GM06990 (cell line): Measurements from ENCODE around the gene ENO2.

Source experiments
- DNase-seq: peaks from one replicate; pipeline ENCODE4 v3.0.0-alpha.2; 2011; ENCODE audit not compliant: insufficient read length; ENCODE audit errors: extremely low read depth
- H3K27me3 ChIP-seq: replicated peaks from 2 replicates; pipeline ENCODE4 v1.6.0; 2011; ENCODE audit warnings: low read length; ENCODE audit not compliant: control insufficient read depth, insufficient read depth
- H3K36me3 ChIP-seq: 2 replicates; pipeline ENCODE4 v1.5.1; 2011; ENCODE audit warnings: low read length; ENCODE audit not compliant: control insufficient read depth, insufficient read depth
- H3K4me3 ChIP-seq: replicated peaks from 2 replicates; pipeline ENCODE4 v1.5.1; 2011; ENCODE audit warnings: low read depth, mild to moderate bottlenecking, control low read depth, low read length
- TF ChIP-seq, protein P1 (sequence below): IDR thresholded peaks from 2 replicates; pipeline ENCODE4 v1.5.1; 2011; ENCODE audit warnings: low read length, control low read depth, mild to moderate bottlenecking, inconsistent platforms; ENCODE audit not compliant: insufficient read depth, poor library complexity, severe bottlenecking

Gene ENO2

DNA sequence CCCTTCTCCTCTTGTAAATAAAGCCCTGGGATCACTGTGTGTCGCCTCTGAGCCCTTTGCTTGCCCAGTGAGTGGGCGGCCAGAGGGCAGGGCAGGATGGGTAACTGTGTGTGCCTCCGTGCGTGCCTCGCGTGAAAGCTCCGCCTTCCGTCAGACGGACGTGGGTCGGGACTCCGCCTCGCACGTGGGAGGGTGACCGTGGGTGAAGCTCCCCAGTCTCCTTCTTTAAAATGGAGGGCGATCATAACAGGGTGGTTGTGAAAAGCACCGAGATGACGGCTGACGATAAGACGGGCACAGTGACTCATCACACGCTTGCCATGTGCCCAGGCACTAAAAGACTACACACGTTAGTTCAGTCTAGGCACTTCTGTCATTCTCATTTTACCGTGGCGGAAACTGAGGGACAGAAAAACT is 46.9 kb downstream of the ENO2 start:
- TF ChIP-seq, protein P1, sequence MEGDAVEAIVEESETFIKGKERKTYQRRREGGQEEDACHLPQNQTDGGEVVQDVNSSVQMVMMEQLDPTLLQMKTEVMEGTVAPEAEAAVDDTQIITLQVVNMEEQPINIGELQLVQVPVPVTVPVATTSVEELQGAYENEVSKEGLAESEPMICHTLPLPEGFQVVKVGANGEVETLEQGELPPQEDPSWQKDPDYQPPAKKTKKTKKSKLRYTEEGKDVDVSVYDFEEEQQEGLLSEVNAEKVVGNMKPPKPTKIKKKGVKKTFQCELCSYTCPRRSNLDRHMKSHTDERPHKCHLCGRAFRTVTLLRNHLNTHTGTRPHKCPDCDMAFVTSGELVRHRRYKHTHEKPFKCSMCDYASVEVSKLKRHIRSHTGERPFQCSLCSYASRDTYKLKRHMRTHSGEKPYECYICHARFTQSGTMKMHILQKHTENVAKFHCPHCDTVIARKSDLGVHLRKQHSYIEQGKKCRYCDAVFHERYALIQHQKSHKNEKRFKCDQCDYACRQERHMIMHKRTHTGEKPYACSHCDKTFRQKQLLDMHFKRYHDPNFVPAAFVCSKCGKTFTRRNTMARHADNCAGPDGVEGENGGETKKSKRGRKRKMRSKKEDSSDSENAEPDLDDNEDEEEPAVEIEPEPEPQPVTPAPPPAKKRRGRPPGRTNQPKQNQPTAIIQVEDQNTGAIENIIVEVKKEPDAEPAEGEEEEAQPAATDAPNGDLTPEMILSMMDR = no peak

DNA sequence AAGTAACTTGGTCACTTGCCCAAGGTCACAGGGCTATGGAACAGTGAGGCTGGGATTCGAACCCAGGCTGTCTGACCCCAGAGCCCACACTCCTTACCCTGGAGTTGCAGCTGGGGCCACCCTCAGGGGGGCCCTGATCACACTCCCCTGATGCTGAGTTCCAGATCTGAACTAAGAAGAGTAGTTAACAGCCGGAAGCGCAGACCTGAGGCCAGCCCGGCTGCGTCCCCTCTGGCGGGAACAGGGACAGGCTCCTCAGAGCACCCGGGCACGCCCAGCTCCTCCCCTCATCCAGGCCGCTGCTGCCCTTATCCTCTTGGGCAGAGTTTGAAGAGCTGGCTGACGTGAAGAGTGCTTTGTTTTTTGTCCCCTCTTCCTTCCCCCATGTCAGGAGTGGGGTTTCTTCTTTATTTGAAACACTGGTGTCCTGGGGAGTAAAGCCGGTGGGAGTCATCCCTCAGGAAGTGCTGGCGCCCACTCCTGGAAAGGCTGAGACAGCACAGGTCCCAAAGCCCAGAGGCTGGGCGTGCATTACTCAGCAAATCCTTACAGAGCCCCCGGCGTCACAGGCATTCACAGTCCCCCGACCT is 47.4 kb downstream of the ENO2 start:
- peaks cover 46% of the 10 kb centered on the region for H3K36me3 ChIP-seq
- H3K27me3 ChIP-seq = no peaks in the 10 kb centered on the region
- peak; percentile 85 for DNase-seq
- no peak overlapping the region; the same call in 1 of the 2 replicates for H3K4me3 ChIP-seq
- TF ChIP-seq, protein P1 = peak; percentile 52

More for the DNA sequence above, 46.9 kb downstream of the ENO2 start:
- Histone ChIP-seq H3K4me3 (no peak overlapping the region; the same call in 1 of the 2 replicates), H3K27me3 (no peaks in the 10 kb centered on the region), H3K36me3 (peaks cover 49% of the 10 kb centered on the region)
- DNase-seq = peak; percentile 85

GRCh38 chr12:6962285-6963015 is 48.1 kb downstream of the ENO2 start:
- TF ChIP-seq, protein P1 = no peak
- Histone ChIP-seq H3K27me3 (no peaks in the 10 kb centered on the region), H3K4me3 (no peak overlapping the region), H3K36me3 (peaks cover 46% of the 10 kb centered on the region)
- DNase-seq = no peak

GRCh38 chr12:6963016-6963731 is 48.8 kb downstream of the ENO2 start:
- TF ChIP-seq, protein P1 = no peak
- H3K27me3 ChIP-seq = no peaks in the 10 kb centered on the region
- H3K36me3 ChIP-seq = peaks cover 47% of the 10 kb centered on the region
- no peak overlapping the region for H3K4me3 ChIP-seq
- DNase-seq = no peak

DNA sequence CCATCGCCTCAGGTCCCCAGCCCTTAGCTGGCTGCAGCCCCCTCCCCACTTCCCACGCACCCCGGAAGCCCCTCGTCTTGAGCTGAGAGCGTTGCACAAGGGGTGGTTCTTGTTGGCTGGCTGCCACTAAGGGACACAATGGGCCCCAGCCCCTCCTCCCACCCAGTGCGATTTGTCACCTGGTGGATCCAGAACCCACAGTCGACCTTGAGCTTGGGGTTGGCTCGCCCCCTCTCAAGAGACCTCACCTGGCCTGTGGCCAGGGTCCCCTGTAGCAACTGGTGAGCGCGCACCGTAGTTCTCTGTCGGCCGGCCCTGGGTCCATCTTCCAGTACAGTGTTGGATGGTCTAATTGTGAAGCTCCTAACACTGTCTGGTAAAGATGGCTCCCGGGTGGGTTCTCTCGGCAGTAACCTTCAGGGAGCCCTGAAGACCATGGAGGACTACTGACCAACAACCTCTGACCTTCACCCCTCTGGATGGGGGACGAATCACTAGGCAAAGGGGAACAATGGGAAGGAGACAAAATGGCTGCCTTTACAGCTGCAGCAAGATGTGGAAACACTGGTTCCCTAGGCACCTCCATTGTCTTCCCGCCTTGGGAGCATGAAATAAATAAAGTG is 49.5 kb downstream of the ENO2 start:
- TF ChIP-seq, protein P1 = no peak
- Histone ChIP-seq H3K36me3 (peaks cover 48% of the 10 kb centered on the region), H3K4me3 (no peak overlapping the region), H3K27me3 (no peaks in the 10 kb centered on the region)
- no peak for DNase-seq
